ENCODE results near the gene SMC1B. TPM values are rescaled to one million over a fixed set of nuclear protein-coding genes. Genes with fewer than 3 reads are reported as not detected.

The SMC1B gene
- total and polyA plus RNA-seq, 2 of the 8 experiments (the other 6 are each of a cell fraction or from before 2014, with no cell fraction given): 0.02 TPM; not detected in 1

GRCh38 chr22:45321827-45322226, 91.6 kb downstream of the SMC1B start:
- CTCF ChIA-PET (ENCODE audit: partially characterized antibody): interaction anchor here (0.5 to 2.8 kb wide), 3 partner anchors 13 to 199 kb away, joined by 3 to 19 read pairs (median 3); no protein-coding TSS in a partner anchor

More at GRCh38 chr22:45321827-45322226, 91.6 kb downstream of the SMC1B start:
- no peak overlapping the region for H3K4me2 ChIP-seq (ENCODE audit: insufficient read depth in 1 of 2, low read depth in 2 of 2, low read length in 2 of 2)
- peaks cover 5% of the 10 kb centered on the region for H3K79me1 ChIP-seq (ENCODE audit: low read depth, low read length)
- H3K14ac ChIP-seq (ENCODE audit: insufficient read length): no peak overlapping the region
- H4K91ac ChIP-seq (replicated peaks; ENCODE audit: insufficient read length, low read length): no peak overlapping the region
- H3K27me3 ChIP-seq (replicated peaks in 1 of 4; ENCODE audit: control insufficient read depth in 3 of 4, extremely low read depth in 1 of 4, insufficient read depth in 3 of 4, low read length in 3 of 4): no peaks in the 10 kb centered on the region
- H3K4ac ChIP-seq (replicated peaks; ENCODE audit: insufficient read length, low read depth, low read length): no peak overlapping the region
- peaks cover 0 to 10% (median 6%) of the 10 kb centered on the region in 4 experiments; a peak in 4 of 8 replicates for H3K36me3 ChIP-seq (ENCODE audit: control insufficient read depth in 2 of 4, insufficient read depth in 4 of 4, low read length in 3 of 4)
- H2BK20ac ChIP-seq (ENCODE audit: low read length): no peak overlapping the region
- H3K79me2 ChIP-seq (ENCODE audit: control insufficient read depth in 1 of 2, insufficient read depth in 2 of 2, low read length in 2 of 2): peaks cover 0 to 38% of the 10 kb centered on the region in 2 experiments; a peak in 3 of 4 replicates
- FAIRE-seq (no peak), DNase-seq (ENCODE audit: low read depth in 1 of 2, low spot score in 2 of 2) (no peak)
- POLR2A ChIA-PET (ENCODE audit: partially characterized antibody): no interaction called here
- WGBS, 2 experiments (ENCODE audit: extremely low coverage in 1 of 2, insufficient coverage in 1 of 2, insufficient read length in 1 of 2, insufficient replicate concordance in 2 of 2, low coverage in 1 of 2, low lambda C conversion rate in 2 of 2, missing lambda C conversion rate in 1 of 2): 86% methylated on average over 10 of the region's 12 CpGs; no CpG with 5 or more reads in 1 of the 2 experiments
- H2AK5ac ChIP-seq (ENCODE audit: low read depth, low read length): no peak overlapping the region
- TF ChIP-seq EGR1 (IDR thresholded peaks at IDR 0.05; ENCODE audit: borderline replicate concordance, low read depth, low read length) (no peak), KDM4A (IDR thresholded peaks at IDR 0.05; ENCODE audit: low read depth, low read length, severe bottlenecking) (no peak), TCF12 (IDR thresholded peaks at IDR 0.05; ENCODE audit: low read depth, low read length) (no peak), RXRA (IDR thresholded peaks at IDR 0.05; ENCODE audit: insufficient read depth, low read depth, low read length) (no peak), SIRT6 (IDR thresholded peaks at IDR 0.05; ENCODE audit: low read length) (no peak), NANOG (IDR thresholded peaks at IDR 0.05; ENCODE audit: insufficient read depth, low read depth, low read length, poor library complexity, severe bottlenecking) (no peak), MAFK (IDR thresholded peaks at IDR 0.05; ENCODE audit: low read depth, low read length) (no peak), SUZ12 (IDR thresholded peaks at IDR 0.05; ENCODE audit: low read length) (no peak), CHD1 (IDR thresholded peaks at IDR 0.05; ENCODE audit: low read depth, low read length) (no peak), SIN3A (conservative IDR thresholded peaks at IDR 0.05 in 1 of 2, IDR thresholded peaks at IDR 0.05 in 1 of 2; ENCODE audit: low read depth in 1 of 2, low read length in 2 of 2) (no peak)
- peak overlapping the region; percentile 57; the same call in 1 of the 2 replicates for H4K8ac ChIP-seq (ENCODE audit: extremely low read depth, insufficient read depth, low read length)
- H3K9ac ChIP-seq (replicated peaks in 1 of 4; ENCODE audit: extremely low read depth in 1 of 4, low read depth in 3 of 4, low read length in 3 of 4): no peak overlapping the region
- no peak overlapping the region for H4K5ac ChIP-seq (ENCODE audit: insufficient read length, low read depth, low read length)
- H3K18ac ChIP-seq (ENCODE audit: extremely low read depth, low read length): no peak overlapping the region
- H3K4me1 ChIP-seq (replicated peaks in 1 of 4; ENCODE audit: control insufficient read depth in 3 of 4, insufficient read depth in 4 of 4, low read length in 3 of 4): no peaks in the 10 kb centered on the region; a peak in 3 of 7 replicates
- no peak overlapping the region for H3K23ac ChIP-seq (ENCODE audit: insufficient read length)
- no peak overlapping the region for H3K56ac ChIP-seq (replicated peaks; ENCODE audit: insufficient read length, low read depth, low read length)
- peaks cover 0 to 10% of the 10 kb centered on the region in 2 experiments for H4K20me1 ChIP-seq (replicated peaks in 1 of 2; ENCODE audit: control insufficient read depth in 1 of 2, insufficient read depth in 2 of 2, low read length in 2 of 2)
- no peak overlapping the region for H2BK5ac ChIP-seq (ENCODE audit: low read depth, low read length)
- no peak overlapping the region for H2BK15ac ChIP-seq (ENCODE audit: low read length)
- H3K23me2 ChIP-seq (ENCODE audit: low read depth, low read length): no peaks in the 10 kb centered on the region
- H3K27ac ChIP-seq (ENCODE audit: low read depth, low read length): no peak overlapping the region
- H2BK12ac ChIP-seq (ENCODE audit: low read depth, low read length): no peak overlapping the region
- no peak overlapping the region for H3K4me3 ChIP-seq (ENCODE audit: extremely low read depth in 1 of 4, insufficient read depth in 2 of 4, low read depth in 3 of 4, low read length in 4 of 4)
- no peak overlapping the region for H2BK120ac ChIP-seq (replicated peaks; ENCODE audit: low read depth, low read length)
- H3K9me3 ChIP-seq (ENCODE audit: insufficient read depth in 2 of 2, low read depth in 1 of 2, low read length in 1 of 2): no peaks in the 10 kb centered on the region
- H2AFZ ChIP-seq (ENCODE audit: low read length): no peak overlapping the region
